Mammary epithelial cell (primary cell): ENCODE data around the gene NMUR1.

Experiments
- EZH2 ChIP-seq: IDR thresholded peaks from 2 replicates; pipeline ENCODE4 v1.6.1; 2012; ENCODE audit warnings: low read length, inconsistent platforms, borderline replicate concordance
- TF ChIP-seq, protein P1 (sequence below), 2 donors: IDR thresholded peaks in 1 of 2; conservative IDR thresholded peaks in 1 of 2; 2 replicates each; pipeline ENCODE4 v1.5.1; 2011 to 2012; ENCODE audit warnings: inconsistent platforms in 2 of 2, low read length in 2 of 2, mild to moderate bottlenecking in 2 of 2, control low read depth in 1 of 2, low read depth in 1 of 2; ENCODE audit not compliant: insufficient read depth in 1 of 2; ENCODE audit errors: extremely low read depth in 1 of 2

GRCh38 chr2:231488331-231488730, 41.9 kb downstream of the NMUR1 start:
- TF ChIP-seq, protein P1, sequence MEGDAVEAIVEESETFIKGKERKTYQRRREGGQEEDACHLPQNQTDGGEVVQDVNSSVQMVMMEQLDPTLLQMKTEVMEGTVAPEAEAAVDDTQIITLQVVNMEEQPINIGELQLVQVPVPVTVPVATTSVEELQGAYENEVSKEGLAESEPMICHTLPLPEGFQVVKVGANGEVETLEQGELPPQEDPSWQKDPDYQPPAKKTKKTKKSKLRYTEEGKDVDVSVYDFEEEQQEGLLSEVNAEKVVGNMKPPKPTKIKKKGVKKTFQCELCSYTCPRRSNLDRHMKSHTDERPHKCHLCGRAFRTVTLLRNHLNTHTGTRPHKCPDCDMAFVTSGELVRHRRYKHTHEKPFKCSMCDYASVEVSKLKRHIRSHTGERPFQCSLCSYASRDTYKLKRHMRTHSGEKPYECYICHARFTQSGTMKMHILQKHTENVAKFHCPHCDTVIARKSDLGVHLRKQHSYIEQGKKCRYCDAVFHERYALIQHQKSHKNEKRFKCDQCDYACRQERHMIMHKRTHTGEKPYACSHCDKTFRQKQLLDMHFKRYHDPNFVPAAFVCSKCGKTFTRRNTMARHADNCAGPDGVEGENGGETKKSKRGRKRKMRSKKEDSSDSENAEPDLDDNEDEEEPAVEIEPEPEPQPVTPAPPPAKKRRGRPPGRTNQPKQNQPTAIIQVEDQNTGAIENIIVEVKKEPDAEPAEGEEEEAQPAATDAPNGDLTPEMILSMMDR (conservative IDR thresholded peaks at IDR 0.05 in 1 of 2, IDR thresholded peaks at IDR 0.05 in 1 of 2; ENCODE audit: extremely low read depth in 1 of 2, insufficient read depth in 1 of 2, low read depth in 1 of 2, low read length in 2 of 2): no peak
- no peak for TF ChIP-seq EZH2
